GM18505 (cell line): Measurements from ENCODE around the gene AQP1.

ENCODE experiments used
- ATAC-seq: cut with Tn5 transposase; IDR thresholded peaks from one replicate; pipeline ENCODE4 v1.9.1; 2021; ENCODE audit not compliant: unreplicated experiment
- POLR2A ChIP-seq: IDR thresholded peaks from 4 replicates; pipeline ENCODE4 v1.6.1; 2011; ENCODE audit warnings: borderline replicate concordance; ENCODE audit not compliant: insufficient read depth, insufficient read length; ENCODE audit errors: extremely low read depth

AQP1 gene

GRCh38 chr7:30894866-30895605 is 16.6 kb upstream of the AQP1 start:
- no peak for ATAC-seq
- no peak for TF ChIP-seq POLR2A

GRCh38 chr7:30896036-30896435 is 15.6 kb upstream of the AQP1 start:
- TF ChIP-seq POLR2A = no peak
- no peak for ATAC-seq

GRCh38 chr7:30896783-30897637 is 14.6 kb upstream of the AQP1 start:
- no peak for ATAC-seq
- TF ChIP-seq POLR2A = no peak

GRCh38 chr7:30897770-30898169 is 13.9 kb upstream of the AQP1 start:
- TF ChIP-seq POLR2A = no peak
- no peak for ATAC-seq

- no peak for ATAC-seq
- no peak for TF ChIP-seq POLR2A
Measured at GRCh38 chr7:30898411-30898810, 13.2 kb upstream of the AQP1 start.

GRCh38 chr7:30899066-30899465 is 12.6 kb upstream of the AQP1 start:
- ATAC-seq = no peak
- no peak for TF ChIP-seq POLR2A

GRCh38 chr7:30899630-30900029 is 12.0 kb upstream of the AQP1 start:
- no peak for TF ChIP-seq POLR2A
- no peak for ATAC-seq

GRCh38 chr7:30900053-30900452 is 11.6 kb upstream of the AQP1 start:
- no peak for ATAC-seq
- TF ChIP-seq POLR2A = no peak

GRCh38 chr7:30900803-30901362 is 10.8 kb upstream of the AQP1 start:
- no peak for ATAC-seq
- no peak for TF ChIP-seq POLR2A

GRCh38 chr7:30901856-30902255 is 9.8 kb upstream of the AQP1 start:
- no peak for ATAC-seq
- no peak for TF ChIP-seq POLR2A

- TF ChIP-seq POLR2A = no peak
- ATAC-seq = no peak
Measured at GRCh38 chr7:30902466-30902865, 9.2 kb upstream of the AQP1 start.

- TF ChIP-seq POLR2A = no peak
- no peak for ATAC-seq
Measured at GRCh38 chr7:30903146-30903545, 8.5 kb upstream of the AQP1 start.

GRCh38 chr7:30904561-30904960 is 7.1 kb upstream of the AQP1 start:
- no peak for TF ChIP-seq POLR2A
- no peak for ATAC-seq
